ENCODE data around the gene USP44.

DNA sequence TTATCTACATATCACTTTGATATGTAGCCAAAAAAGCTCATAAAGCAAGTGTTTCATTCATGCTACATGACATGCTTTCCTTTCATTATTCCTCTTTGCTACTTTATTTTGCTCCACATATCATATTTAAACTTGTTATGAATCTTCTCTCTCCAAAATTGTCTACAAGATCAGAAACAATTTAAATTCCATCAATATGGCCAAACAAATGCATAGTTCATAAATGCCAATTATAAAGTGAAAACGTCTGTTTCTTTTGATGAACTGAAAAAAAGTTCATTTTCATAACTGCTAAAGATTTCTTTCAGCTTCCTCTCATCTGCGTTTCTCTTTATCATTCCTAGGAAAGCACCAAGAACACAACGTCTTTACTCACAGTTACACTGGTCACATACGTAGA is 22.8 kb downstream of the USP44 start:
- TF ChIP-seq EP300 (conservative IDR thresholded peaks at IDR 0.05; ENCODE audit: poor library complexity, severe bottlenecking) (no peak), CTCF (IDR thresholded peaks at IDR 0.05; ENCODE audit: poor library complexity, severe bottlenecking) (no peak), EZH2 (IDR thresholded peaks at IDR 0.05; ENCODE audit: borderline replicate concordance, insufficient read depth, low read length, poor library complexity, severe bottlenecking) (no peak)

Data from neural cell (in vitro differentiated cells).